ENCODE data around the gene HOXC9. TPM values are rescaled to one million over a fixed set of nuclear protein-coding genes. Genes with fewer than 3 reads are reported as not detected.

Gene HOXC9
- total RNA-seq, 1 experiment from 2014 or later, result 9.4 TPM

DNA sequence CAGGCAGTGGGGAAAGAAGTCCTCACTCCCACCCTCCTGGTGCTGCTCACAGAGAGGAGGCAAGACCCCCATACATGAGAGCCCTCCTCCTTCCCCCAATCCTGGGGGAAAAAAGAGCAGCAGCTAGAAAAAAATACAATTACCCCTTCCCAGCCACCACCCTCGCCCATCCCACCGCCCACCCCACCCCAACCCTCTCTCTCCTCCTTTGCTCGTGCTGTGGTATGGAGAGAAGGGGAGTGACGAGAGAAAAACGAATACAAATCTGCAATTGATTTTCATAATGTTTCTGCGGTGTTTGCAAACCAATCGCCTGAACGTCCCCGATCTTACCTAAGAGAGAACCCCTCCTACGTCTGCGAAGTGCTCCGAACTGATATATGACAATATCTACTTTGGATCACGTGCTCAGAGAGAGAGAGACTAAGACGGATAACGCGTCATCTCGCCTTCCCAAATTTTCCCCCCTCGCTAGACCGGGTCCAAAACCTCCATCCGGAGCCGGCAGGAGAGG, 27.2 kb upstream of the HOXC9 start, which contains the start of gene HOXC11:
Gene HOXC11 (plus strand): TSS at position 405 of the 514 bp plus-strand sequence. CDS start 116 bp downstream, outside the sequence.
- no peak for DNase-seq (ENCODE audit: low read depth, low spot score)
- in situ Hi-C loops (cut with HindIII; ENCODE audit: low pct_unique_long_range_greater_than_20kb, low sequenced_read_pairs), result no loop called here

DNA sequence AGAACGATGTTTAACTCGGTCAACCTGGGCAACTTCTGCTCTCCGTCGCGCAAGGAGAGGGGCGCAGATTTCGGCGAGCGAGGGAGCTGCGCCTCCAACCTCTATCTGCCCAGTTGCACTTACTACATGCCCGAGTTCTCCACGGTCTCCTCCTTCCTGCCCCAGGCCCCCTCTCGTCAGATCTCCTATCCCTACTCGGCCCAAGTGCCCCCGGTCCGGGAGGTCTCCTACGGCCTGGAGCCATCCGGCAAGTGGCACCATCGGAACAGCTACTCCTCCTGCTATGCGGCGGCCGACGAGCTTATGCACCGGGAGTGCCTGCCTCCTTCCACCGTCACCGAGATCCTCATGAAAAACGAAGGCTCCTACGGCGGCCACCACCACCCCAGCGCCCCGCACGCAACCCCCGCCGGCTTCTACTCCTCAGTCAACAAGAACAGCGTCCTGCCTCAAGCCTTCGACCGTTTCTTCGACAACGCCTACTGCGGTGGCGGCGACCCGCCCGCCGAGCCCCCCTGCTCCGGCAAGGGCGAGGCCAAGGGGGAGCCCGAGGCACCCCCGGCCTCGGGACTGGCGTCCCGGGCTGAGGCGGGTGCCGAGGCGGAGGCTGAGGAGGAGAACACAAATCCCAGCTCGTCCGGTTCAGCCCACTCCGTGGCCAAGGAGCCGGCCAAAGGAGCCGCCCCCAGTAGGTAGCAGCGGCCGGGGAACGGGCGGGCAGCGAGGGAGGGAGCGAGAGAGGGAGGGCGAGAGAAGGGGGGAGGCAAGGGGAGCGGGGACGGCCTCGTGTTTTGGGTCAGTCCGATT, 26.5 kb upstream of the HOXC9 start:
- peak; percentile 2 for DNase-seq (ENCODE audit: low read depth, low spot score)
- in situ Hi-C loops (cut with HindIII; ENCODE audit: low pct_unique_long_range_greater_than_20kb, low sequenced_read_pairs), result no loop called here

DNA sequence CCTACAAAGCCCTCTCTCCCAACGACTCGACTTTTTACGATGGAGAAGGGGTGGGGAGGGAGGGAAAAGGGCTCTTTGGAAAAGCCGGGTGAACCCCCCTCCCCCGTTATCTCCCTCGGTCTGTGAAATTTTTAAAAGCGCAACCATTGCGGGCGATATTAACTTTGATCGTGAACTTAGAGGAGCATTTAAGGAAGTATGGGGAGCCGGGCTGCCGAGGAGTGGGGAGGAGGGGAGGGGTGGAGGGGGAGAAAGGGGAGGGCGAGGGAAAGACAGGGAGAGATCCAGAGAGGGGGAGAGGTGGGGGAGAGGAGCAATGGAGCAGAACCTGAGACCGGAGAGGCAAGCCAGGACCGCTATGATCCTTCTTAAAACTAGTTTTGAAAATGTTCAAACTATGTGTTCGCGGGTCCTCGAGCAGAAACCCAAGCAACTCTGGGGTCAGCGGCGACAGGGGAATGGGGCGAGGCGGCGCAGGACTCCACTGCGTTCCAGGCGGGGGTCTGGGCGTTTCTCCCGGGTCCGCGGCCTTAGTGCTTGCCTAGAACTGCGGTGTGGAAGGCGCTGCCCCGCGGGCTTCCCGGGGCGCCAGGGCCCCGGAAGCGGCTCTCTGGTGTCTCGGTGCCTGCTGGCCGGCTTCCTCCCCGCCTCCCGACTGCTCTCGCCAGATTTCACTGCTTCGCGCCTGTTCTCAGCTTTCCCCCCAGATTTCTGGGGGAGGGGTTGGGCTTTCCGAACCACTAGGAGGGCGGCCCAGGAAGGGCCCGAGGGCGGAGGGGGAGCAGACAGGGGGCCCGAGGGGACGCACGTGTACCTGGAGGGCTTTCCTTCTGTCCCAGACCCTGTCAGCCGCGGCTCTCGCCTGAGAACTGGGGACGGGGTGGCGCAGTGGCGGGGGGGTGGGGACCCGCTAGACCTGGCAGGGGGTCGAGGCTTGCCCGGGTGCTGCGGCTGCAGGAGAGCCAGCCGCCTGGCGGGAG, 25.6 kb upstream of the HOXC9 start, which contains the start of gene HOTAIR:
Gene HOTAIR (minus strand): TSS at position 871 of the 980 bp plus-strand sequence.
- in situ Hi-C loops (cut with HindIII; ENCODE audit: low pct_unique_long_range_greater_than_20kb, low sequenced_read_pairs), result no loop called here
- peak; percentile 19 for DNase-seq (ENCODE audit: low read depth, low spot score)

DNA sequence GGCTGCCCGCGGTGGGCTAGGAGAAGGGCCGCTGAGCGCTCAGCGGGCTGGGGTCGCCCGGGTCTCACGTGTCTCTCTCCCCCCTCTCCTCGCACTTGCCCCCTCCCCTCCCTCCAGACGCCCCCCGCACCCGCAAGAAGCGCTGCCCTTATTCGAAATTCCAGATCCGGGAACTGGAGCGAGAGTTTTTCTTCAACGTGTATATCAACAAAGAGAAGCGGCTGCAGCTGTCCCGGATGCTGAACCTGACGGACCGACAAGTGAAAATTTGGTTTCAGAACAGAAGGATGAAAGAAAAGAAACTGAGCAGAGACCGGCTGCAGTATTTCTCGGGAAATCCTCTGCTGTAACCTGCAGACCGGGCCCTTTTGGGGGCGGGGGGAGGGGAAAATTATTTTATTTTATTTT, 24.9 kb upstream of the HOXC9 start:
- DNase-seq (ENCODE audit: low read depth, low spot score), result no peak
- in situ Hi-C loops (cut with HindIII; ENCODE audit: low pct_unique_long_range_greater_than_20kb, low sequenced_read_pairs), result no loop called here

DNA sequence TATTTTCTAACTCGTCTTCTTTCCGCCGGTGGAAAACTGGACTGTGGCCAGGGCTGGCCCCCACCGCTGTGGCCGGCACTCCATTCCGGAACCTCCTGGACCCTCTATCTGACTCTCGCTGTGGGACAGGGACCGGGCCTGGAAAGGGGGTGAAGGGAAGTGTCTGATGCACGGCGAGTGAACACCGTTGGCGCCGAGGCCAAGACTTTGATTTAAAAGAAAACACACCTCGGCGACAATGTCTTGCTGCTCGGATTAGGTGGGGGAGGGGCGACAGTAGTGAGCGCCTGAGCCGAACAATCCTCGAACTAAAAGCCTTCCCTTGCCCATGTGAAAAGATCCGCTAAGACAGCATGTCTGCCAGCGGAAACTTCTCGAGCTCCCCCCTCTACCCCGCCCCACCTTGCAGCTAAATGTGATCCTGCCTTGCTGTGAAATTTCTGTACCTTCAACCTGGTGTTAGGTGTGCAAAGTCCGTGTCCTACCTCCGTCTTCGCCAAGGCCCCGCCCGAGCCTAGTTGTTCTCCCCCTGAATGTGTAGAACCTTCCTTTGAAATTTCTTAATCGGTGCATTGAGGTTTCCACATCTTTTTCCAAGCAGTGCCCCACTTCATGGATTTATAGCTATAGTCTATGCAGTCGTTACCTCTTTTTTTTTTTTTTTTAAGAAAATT, 24.3 kb upstream of the HOXC9 start:
- in situ Hi-C loops (cut with HindIII; ENCODE audit: low pct_unique_long_range_greater_than_20kb, low sequenced_read_pairs), result no loop called here
- no peak for DNase-seq (ENCODE audit: low read depth, low spot score)

DNA sequence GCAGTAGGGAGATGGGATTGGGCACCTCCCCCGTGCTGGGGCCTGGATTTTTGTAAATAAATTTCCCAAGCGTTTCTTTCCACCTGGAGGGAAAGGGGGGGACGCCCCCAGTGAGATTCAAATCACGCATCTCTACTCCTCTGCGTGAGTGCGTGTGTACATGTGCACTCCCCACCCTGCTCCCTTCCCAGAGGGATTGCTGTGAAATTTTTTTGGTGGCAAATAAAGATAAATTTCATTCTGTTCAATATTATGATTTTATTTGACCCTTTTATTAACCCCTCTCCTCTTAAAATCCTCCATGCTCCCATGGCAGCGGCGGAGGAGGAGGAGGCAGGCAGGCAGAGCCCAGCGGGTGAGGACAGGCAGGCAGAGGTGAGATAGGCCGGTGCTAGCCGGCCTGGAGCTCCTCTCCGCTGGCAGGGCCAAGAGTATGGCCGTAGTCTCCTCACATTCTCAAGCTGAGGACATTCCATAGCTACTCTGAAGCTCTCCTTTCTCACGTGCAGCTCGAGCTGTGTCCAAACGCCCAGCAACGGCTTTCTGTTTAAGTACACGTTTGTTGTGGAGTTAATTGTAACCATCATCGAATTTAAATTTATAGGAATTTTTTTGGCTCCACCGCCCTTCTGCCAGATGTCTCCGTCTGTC, 23.7 kb upstream of the HOXC9 start:
- no peak for DNase-seq (ENCODE audit: low read depth, low spot score)
- in situ Hi-C loops (cut with HindIII; ENCODE audit: low pct_unique_long_range_greater_than_20kb, low sequenced_read_pairs), result no loop called here

DNA sequence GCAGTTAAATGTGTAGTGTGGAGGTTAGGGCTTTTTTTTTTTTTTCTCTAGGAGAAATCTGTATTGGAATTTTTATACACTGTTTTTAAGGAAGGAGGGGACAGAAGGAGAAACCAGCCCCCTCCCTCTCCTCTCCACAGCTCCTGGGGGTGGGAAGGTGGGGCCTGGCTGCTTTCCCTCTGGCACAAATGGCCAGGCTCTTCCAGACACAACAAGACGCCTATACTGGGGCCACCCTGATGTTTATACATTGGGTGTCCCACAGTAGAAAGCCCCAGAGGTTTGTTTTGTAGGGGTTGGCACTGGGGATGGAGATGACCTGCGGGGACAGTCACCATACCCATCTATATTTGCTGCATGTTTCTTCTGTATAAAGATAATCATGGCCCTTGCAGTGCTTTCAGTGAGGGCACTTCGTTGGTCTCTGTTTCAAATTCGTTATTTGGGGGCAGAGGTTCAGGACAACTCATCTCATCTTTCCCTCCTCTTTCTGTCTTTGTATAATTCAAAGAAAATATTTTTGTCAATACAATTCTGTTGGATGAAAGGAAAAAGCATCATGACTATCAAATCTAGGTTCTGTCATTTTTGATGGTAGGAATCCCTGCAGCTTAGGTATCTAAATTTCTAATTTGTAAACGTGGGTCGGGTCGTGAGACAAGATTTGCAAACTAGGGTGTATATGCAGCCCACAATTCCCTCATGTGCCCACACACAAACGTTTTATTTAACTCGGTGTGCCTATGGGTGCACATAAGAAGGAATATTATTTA, 23.0 kb upstream of the HOXC9 start:
- in situ Hi-C loops (cut with HindIII; ENCODE audit: low pct_unique_long_range_greater_than_20kb, low sequenced_read_pairs), result no loop called here
- no peak for DNase-seq (ENCODE audit: low read depth, low spot score)

DNA sequence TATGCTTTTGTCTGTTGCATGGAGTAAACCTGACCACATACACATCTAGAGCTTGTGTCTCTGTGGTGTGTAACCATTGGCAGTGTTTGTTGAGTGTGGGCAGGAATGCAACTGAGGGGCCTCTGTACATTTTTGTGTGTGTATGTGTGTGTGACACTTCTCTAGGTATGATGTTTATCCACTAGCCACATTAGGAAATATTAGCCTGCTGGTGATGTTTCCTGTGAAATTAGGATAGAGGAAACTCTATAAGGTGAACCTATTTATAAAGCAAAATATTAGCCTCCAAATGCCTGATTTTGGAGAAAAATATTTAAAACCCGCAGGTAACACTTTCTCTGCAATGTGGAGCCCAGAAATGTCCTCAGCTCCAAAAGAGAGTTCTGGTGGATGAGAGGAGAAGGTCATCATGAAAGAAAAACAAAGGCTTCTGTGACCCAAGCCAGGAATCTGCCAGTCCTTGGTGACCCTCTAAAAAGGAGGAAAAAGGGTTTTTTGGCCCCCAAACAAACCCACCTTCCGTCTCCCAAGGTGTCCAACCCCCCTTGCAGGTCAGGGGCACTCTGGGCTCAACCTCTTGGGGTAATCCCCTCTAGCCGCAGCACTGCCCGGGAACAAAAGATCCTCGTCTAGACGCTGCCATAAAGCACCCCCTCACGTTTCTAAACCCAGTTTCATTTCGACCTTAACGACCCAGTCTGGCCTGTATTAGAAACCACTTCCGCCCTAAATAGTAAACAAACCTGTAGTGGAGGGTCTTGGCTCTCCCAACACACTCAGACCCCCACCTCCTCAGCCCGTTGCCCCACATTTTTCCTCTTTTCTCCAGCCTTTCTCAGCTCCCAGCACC, 22.1 kb upstream of the HOXC9 start:
- DNase-seq (ENCODE audit: low read depth, low spot score), result no peak
- in situ Hi-C loops (cut with HindIII; ENCODE audit: low pct_unique_long_range_greater_than_20kb, low sequenced_read_pairs), result no loop called here

DNA sequence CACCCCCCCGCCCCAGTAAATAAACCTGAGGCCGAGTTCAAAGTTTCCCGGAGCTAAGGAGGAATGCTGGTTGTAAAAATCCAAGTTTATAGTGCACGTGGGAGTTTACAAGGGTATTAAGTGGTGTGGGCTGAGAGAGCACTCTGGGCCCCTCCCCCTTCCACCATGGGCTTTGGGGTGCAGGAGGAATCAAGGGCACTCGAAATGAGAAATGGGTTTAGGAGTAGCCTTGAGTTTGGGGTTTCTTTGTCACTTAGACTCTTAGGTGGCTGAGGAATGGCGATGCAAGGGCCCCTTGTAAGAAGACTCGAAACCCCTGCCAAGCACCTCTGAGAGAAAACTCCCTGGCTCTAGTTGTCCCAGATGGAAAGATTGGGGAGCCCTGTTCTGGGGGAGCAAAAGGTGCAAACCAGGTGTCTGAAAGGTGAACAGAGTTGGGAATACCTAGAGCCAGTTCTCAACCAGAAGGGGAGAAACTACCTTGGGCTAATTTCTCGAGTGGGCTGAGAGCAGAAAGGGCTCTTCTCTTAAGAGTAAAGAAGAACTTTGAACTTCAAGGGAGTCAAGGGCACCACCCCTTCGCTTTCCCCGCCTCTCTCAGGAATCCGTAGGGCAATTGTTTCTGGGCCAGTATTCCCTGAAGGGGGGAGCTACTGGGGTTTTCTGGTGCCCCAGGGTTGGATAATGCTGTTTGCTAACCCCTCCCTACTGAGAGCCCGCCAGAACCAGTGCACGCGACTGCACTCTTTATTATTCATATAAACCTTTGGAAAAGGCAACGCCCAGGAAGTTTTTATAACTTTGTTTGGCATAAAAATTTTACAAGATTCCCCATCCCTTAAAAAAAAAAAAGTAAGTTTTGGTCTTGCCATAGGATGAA, 21.2 kb upstream of the HOXC9 start:
- in situ Hi-C loops (cut with HindIII; ENCODE audit: low pct_unique_long_range_greater_than_20kb, low sequenced_read_pairs), result no loop called here
- no peak for DNase-seq (ENCODE audit: low read depth, low spot score)

DNA sequence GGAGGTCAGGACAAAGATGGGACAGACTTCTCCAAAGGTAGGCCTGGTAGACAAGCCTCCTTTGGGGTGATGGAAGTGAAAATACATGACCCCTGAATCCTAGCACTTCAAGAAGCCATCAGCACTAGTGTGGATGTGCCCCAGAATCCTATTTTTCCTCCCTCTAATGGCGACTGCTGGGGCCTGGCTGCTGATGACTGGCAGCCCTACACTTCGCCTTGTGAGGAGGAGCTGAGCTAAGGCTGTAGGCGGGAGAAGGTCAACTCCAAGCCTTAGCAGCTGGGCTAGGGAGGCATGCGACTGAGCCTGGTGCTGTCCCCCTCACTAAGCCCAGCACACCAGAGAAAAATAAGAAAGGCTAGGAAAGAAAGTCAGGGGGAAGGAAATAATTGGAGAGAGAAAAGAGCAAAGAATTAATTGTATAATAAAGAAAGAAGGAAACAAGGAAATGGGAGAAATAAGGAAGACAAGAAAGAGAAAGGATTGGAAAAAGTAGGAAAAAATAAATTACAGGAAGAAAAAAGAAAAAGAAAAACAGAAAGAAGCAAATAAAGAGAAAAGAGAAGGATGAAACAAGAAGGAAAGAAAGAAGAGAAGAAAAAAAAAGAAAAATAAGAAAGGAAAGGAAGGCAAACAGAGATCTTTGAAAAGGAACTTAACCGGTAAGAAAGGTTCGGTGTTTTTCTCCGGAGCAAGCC, 19.7 kb upstream of the HOXC9 start:
- DNase-seq (ENCODE audit: low read depth, low spot score), result no peak
- in situ Hi-C loops (cut with HindIII; ENCODE audit: low pct_unique_long_range_greater_than_20kb, low sequenced_read_pairs), result no loop called here

DNA sequence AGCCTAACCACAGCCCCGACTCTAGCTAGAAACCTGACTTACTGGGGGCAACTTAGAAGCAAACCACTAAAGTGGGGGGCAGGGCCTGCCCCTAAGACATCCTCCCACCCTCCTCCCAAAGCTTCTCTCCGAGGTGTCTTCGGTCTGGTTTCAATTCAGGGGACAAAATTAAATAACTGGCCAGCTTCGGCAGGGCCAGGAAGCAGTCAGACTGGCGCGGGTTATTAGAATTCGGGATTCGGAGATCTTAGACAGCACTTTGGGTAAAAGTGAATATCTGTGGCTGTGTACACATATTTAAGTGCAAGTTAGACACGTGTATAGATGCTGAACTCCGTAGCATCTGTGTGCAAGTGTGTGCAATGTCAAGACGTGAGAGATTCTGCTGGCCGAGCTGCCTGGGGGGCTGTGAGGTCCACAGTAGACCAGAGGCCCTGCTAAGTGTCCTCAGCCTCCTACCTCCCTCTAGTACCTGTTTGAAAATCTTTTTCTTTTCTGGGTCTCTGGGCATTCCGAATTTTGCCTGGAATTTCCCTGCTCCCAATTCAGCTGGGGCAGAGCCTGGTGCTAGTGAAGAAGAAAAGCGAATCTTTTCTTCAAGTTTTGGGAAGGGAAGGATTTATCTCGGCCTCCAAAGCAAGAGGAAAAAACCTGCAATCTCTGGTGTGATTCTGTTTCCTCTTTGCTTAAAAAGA, 19.0 kb upstream of the HOXC9 start:
- DNase-seq (ENCODE audit: low read depth, low spot score), result no peak
- in situ Hi-C loops (cut with HindIII; ENCODE audit: low pct_unique_long_range_greater_than_20kb, low sequenced_read_pairs), result no loop called here

DNA sequence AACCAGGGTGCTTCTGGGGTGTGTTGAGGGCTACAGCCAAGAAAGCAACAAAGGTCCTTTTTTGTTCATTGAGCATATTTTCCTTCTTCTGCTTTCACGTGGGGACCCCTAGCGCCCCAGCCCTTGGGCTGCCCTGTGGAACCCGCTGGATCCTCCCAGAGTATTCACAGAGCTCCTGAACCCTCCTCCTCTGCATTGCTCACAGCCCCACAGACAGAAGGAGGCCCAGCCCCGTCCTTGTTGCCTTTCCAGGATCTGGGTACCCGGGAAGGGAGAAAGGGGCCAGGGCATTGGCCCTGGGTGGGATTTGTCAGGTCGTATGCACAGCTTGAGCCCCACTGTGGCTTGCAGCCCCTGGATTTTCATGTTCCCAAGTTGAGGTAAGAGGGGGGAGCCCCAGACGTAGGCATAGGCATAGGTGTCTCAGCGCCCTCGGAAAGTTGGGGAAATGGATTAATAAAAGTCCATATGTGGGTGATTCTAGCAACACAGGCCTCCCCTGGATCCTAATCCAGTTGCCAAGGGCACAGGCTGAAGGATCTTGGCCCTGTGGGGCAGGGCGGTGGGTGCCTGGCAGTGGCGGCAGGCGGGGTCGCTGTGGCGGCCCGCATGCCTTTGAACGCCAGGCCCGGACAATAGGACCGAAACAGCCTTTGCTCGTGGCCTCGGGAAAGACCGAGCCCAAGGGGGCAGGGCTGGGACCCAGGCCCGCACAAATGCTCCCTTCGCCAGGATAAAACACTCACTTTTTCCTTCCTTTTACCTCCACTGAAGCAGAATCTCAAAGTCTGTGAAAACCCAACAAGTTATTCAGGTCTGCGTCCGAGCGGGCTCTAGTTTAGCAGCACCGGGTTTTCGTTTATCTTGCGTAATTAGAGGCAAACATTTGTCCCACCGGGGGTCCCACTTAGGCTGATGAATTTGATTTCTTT, 18.1 kb upstream of the HOXC9 start:
- no peak for DNase-seq (ENCODE audit: low read depth, low spot score)
- in situ Hi-C loops (cut with HindIII; ENCODE audit: low pct_unique_long_range_greater_than_20kb, low sequenced_read_pairs), result no loop called here
